A549 (cell line): ENCODE measurements around the gene ZNF618.

Experiments used
- CHD4 ChIP-seq: fragments of 200-600 bp; sonication (generic); IDR thresholded peaks from 2 replicates; pipeline ENCODE4 v1.6.1; 2016; ENCODE audit warnings: antibody characterized with exemption, mild to moderate bottlenecking, borderline replicate concordance
- EP300 ChIP-seq, 2 experiments: fragments of >200 bp; sonication (Bioruptor Twin); formaldehyde crosslinking; IDR thresholded peaks; 2 replicates in 1 of 2; 3 replicates in 1 of 2; pipeline ENCODE4 v1.6.1; 2016 to 2017
- JUNB ChIP-seq: fragments of >200 bp; sonication (Bioruptor Twin); formaldehyde crosslinking; IDR thresholded peaks from 2 replicates; pipeline ENCODE4 v1.6.1; 2016
- KDM5A ChIP-seq: fragments of 200-600 bp; sonication (generic); IDR thresholded peaks from 2 replicates; pipeline ENCODE4 v1.6.1; 2016; ENCODE audit warnings: antibody characterized with exemption, mild to moderate bottlenecking
- MAFK ChIP-seq: fragments of 450-650 bp; IDR thresholded peaks from 2 replicates; pipeline ENCODE4 v1.6.1; 2014; ENCODE audit not compliant: partially characterized antibody
- MYC ChIP-seq: IDR thresholded peaks from 2 replicates; pipeline ENCODE4 v1.6.1; 2012; ENCODE audit warnings: mild to moderate bottlenecking, inconsistent platforms, low read length, improper control_type of control experiment, borderline replicate concordance
- POLR2A ChIP-seq: IDR thresholded peaks from 2 replicates; pipeline ENCODE4 v1.6.1; 2012; ENCODE audit warnings: mild to moderate bottlenecking, low read length
- RAD21 ChIP-seq, 2 experiments: fragments of >200 bp in 1 of 2; sonication (Bioruptor Twin) in 1 of 2; formaldehyde crosslinking in 1 of 2; IDR thresholded peaks in 1 of 2; conservative IDR thresholded peaks in 1 of 2; 2 replicates in 1 of 2; 3 replicates in 1 of 2; pipeline ENCODE4 v1.6.1; 2012 to 2018; ENCODE audit warnings: inconsistent platforms in 1 of 2
- RCOR1 ChIP-seq: fragments of 150-350 bp; IDR thresholded peaks from 2 replicates; pipeline ENCODE4 v1.6.1; 2014; ENCODE audit warnings: antibody characterized with exemption, low read length, low read depth
- TP53 ChIP-seq: fragments of 250-450 bp; sonication (Bioruptor Pico); IDR thresholded peaks from 2 replicates; pipeline ENCODE4 v1.5.0; 2021; ENCODE audit warnings: mild to moderate bottlenecking, moderate library complexity
- TF ChIP-seq, protein P1 (sequence below): fragments of >200 bp; sonication (Bioruptor Twin); formaldehyde crosslinking; IDR thresholded peaks from 3 replicates; pipeline ENCODE4 v1.5.1; 2016
- TF ChIP-seq, protein P2 (sequence below): fragments of 450-650 bp; IDR thresholded peaks from 2 replicates; pipeline ENCODE4 v1.6.1; 2014; ENCODE audit warnings: antibody characterized with exemption
- TF ChIP-seq, protein P3 (sequence below): fragments of 250-450 bp; sonication (Bioruptor Pico); IDR thresholded peaks from 2 replicates; pipeline ENCODE4 v1.5.0; 2021; ENCODE audit warnings: mild to moderate bottlenecking, moderate library complexity, borderline replicate concordance

DNA sequence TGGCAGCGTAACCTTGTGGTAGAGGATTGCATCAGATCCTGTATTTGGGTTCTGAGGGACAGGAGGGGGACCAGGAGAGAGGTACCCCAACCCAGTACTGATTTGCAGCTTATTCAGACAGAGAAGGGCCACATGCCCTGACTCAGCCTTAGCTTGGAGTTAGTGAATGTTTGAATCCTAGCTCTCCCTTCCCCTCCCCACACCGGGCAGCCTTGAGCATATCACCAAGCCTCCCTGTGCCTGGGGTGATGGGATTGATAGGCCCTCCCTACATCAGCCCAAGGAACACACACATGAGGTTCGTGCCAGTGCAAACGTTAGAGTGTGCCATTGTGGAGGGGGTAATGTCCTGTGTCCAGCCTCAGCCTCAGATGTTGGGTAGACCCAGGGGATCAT, 130.0 kb downstream of the ZNF618 start:
- TF ChIP-seq TP53 (no peak), MYC (no peak), MAFK (no peak), RAD21 (conservative IDR thresholded peaks at IDR 0.05 in 1 of 2, IDR thresholded peaks at IDR 0.05 in 1 of 2) (no peak), EP300 (IDR thresholded peaks at IDR 0.05) (no peak), POLR2A (no peak), JUNB (no peak), KDM5A (no peak), RCOR1 (no peak), CHD4 (no peak)
- TF ChIP-seq, protein P1, sequence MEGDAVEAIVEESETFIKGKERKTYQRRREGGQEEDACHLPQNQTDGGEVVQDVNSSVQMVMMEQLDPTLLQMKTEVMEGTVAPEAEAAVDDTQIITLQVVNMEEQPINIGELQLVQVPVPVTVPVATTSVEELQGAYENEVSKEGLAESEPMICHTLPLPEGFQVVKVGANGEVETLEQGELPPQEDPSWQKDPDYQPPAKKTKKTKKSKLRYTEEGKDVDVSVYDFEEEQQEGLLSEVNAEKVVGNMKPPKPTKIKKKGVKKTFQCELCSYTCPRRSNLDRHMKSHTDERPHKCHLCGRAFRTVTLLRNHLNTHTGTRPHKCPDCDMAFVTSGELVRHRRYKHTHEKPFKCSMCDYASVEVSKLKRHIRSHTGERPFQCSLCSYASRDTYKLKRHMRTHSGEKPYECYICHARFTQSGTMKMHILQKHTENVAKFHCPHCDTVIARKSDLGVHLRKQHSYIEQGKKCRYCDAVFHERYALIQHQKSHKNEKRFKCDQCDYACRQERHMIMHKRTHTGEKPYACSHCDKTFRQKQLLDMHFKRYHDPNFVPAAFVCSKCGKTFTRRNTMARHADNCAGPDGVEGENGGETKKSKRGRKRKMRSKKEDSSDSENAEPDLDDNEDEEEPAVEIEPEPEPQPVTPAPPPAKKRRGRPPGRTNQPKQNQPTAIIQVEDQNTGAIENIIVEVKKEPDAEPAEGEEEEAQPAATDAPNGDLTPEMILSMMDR = no peak
- TF ChIP-seq, protein P2, sequence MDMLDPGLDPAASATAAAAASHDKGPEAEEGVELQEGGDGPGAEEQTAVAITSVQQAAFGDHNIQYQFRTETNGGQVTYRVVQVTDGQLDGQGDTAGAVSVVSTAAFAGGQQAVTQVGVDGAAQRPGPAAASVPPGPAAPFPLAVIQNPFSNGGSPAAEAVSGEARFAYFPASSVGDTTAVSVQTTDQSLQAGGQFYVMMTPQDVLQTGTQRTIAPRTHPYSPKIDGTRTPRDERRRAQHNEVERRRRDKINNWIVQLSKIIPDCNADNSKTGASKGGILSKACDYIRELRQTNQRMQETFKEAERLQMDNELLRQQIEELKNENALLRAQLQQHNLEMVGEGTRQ = no peak
- TF ChIP-seq, protein P3, sequence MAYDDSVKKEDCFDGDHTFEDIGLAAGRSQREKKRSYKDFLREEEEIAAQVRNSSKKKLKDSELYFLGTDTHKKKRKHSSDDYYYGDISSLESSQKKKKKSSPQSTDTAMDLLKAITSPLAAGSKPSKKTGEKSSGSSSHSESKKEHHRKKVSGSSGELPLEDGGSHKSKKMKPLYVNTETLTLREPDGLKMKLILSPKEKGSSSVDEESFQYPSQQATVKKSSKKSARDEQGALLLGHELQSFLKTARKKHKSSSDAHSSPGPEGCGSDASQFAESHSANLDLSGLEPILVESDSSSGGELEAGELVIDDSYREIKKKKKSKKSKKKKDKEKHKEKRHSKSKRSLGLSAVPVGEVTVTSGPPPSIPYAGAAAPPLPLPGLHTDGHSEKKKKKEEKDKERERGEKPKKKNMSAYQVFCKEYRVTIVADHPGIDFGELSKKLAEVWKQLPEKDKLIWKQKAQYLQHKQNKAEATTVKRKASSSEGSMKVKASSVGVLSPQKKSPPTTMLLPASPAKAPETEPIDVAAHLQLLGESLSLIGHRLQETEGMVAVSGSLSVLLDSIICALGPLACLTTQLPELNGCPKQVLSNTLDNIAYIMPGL = no peak
